Pancreas (tissue), 10 donors: Measurements from ENCODE around the gene CNGA2. TPM values are rescaled to one million over a fixed set of nuclear protein-coding genes. Genes with fewer than 3 reads are reported as not detected.
A peak's percentile ranks its signal among the peaks of the same experiment; 100 is the strongest.

Source experiments
- ATAC-seq, 4 donors: fragments of 200-7000 bp; cut with Tn5 transposase; one replicate each; pipeline versions ENCODE4 v1.8.0 to v1.9.1; 2020; ENCODE audit warnings: mild to moderate bottlenecking in 4 of 4, moderate library complexity in 4 of 4
- DNase-seq, 6 donors: peaks; one replicate each; pipeline ENCODE4 v3.0.0-alpha.2; 2020
- FAIRE-seq: peaks from 2 replicates; lab custom pipeline; 2012; peaks lifted over from hg19 to GRCh38; lab: Jason Lieb, UNC
- H3K27ac ChIP-seq, 4 donors: fragments of 200-600 bp; sonication (generic); 1 replicate in 3 of 4; 2 replicates in 1 of 4; pipeline versions ENCODE4 v1.5.0 to v1.8.0; 2020
- H3K27me3 ChIP-seq, 4 donors: fragments of 200-600 bp; one replicate each; pipeline ENCODE4 v1.8.0; 2021
- H3K36me3 ChIP-seq, 3 donors: fragments of 200-600 bp; sonication (generic) in 1 of 3; one replicate each; pipeline versions ENCODE4 v1.5.0 to v1.8.0; 2020 to 2021
- H3K4me1 ChIP-seq, 3 donors: fragments of 200-600 bp; one replicate each; pipeline ENCODE4 v1.8.0; 2021
- H3K4me3 ChIP-seq, 4 donors: fragments of 200-600 bp; sonication (generic) in 2 of 4; one replicate each; pipeline versions ENCODE4 v1.5.0 to v1.8.0; 2020 to 2021
- H3K9me3 ChIP-seq, 4 donors: fragments of 200-600 bp; one replicate each; pipeline ENCODE4 v1.8.0; 2021
- CTCF ChIP-seq, 4 donors: fragments of 200-600 bp; sonication (generic) in 3 of 4; IDR thresholded peaks; one replicate each; pipeline versions ENCODE4 v1.5.0 to v1.8.0; 2021; ENCODE audit warnings: antibody characterized with exemption in 4 of 4
- WGBS, 2 donors: extraction: QIAGEN DNeasy Blood & Tissue Kit; methylation state at CpG; one replicate each; pipeline ENCODE4 v1.1.7; 2013; 5-methylcytosine and 5-hydroxymethylcytosine counted together
- intact Hi-C, 3 donors: fragments of 100-400 bp; cut with DNase I; formaldehyde crosslinking; loops; one replicate each; pipeline versions ENCODE4 v1.11.1 to v1.14.2; 2022
- polyA plus RNA-seq, 2 donors: library from polyadenylated mRNA; stranded (reverse); fragments of 200-250 nt; gene quantifications; one replicate each; pipeline ENCODE4 v1.2.3, GENCODE V29; 2013
- total RNA-seq, 6 donors: library from RNA; stranded (reverse); fragmentation: NEBNext Ultra II Directional in 4 of 6; extraction: Animal tissue kit (Norgen Biotek cat#: 25700) in 4 of 6; gene quantifications; one replicate each; pipeline versions ENCODE4 v1.2.1 to v1.2.4, GENCODE V29; 2021 to 2023
- donor health status: healthy with polysubstance abuse.
- donor health status: DM: no; HTN: no; CAD: no; lungs with moderate emphysema.
- donor health status: DM: no; HTN: no; CAD: no.
- donor health status: control.
- donor health status: control.
- donor health status: Bipolar disorder and iron deficiency.
- donor health status: DM: yes; HTN: yes; CAD: no.
- donor health status: DM: no; HTN: no; CAD: no.
- donor health status: DM: no; HTN: no; CAD: no.
- donor health status: DM: yes; HTN: yes; CAD: no.

Gene CNGA2
- total and polyA plus RNA-seq, 8 donors, result not detected

DNA sequence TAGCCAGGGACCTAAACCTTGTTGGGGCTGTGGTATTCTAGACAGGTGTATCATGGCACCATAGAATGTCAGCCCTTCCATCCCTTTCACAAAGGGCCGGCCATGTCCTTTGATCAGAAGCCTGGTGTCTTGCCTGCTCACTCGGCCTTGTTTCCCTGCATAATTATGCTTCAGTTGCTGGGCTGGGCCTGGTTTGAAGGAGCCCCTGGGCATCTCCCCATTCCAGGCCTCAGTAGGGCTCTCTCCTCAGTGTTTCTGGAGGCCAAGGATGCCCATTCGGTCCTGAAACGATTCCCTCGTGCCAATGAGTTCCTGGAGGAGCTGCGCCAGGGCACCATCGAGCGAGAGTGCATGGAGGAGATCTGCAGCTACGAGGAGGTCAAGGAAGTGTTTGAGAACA, 34.8 kb upstream of the CNGA2 start:
- ATAC-seq (no peak), DNase-seq (no peak), FAIRE-seq (no peak)
- Histone ChIP-seq H3K36me3 (no peaks in the 10 kb centered on the region), H3K27me3 (no peaks in the 10 kb centered on the region), H3K4me1 (no peaks in the 10 kb centered on the region), H3K4me3 (no peak overlapping the region), H3K27ac (no peak overlapping the region), H3K9me3 (no peaks in the 10 kb centered on the region)
- TF ChIP-seq CTCF (IDR thresholded peaks at IDR 0.05), result no peak
- 79 to 83% methylated on average over 9 of the region's 9 CpGs for WGBS, 2 donors
- intact Hi-C loops, result no loop called here

GRCh38 chrX:151700581-151700980, 34.0 kb upstream of the CNGA2 start:
- 79 to 87% methylated on average over 15 to 16 of the region's 16 CpGs for WGBS, 2 donors
- intact Hi-C loops, result no loop called here
- no peak for ATAC-seq
- no peaks in the 10 kb centered on the region for H3K9me3 ChIP-seq
- no peak overlapping the region for H3K4me3 ChIP-seq
- H3K27ac ChIP-seq, result no peak overlapping the region
- no peaks in the 10 kb centered on the region for H3K36me3 ChIP-seq
- FAIRE-seq, result no peak
- H3K4me1 ChIP-seq, result no peaks in the 10 kb centered on the region
- DNase-seq, result no peak
- TF ChIP-seq CTCF (IDR thresholded peaks at IDR 0.05), result no peak
- no peaks in the 10 kb centered on the region for H3K27me3 ChIP-seq

DNA sequence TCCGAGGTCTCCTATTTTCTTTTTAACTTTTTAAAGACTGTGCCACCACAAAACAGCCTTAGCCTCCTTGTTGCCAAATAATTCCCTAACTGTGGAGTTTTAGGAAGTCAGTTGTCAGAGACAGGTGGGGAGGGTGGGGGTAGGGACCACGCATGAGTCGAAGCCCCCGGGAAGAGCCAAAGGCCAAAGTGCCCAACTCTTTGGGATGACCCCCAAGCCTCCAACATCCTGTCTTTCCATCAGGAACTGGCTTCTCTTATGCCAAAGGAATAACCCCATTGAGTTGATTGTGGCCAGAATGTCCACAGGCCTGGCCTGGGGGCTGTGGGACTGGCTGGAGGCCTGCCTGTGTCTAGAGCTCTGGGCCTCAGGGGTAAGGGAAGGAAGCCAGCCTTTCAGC, 33.5 kb upstream of the CNGA2 start:
- FAIRE-seq (no peak), ATAC-seq (no peak), DNase-seq (no peak)
- H3K9me3 ChIP-seq, result no peaks in the 10 kb centered on the region
- no peak overlapping the region for H3K27ac ChIP-seq
- intact Hi-C loops, result no loop called here
- no peaks in the 10 kb centered on the region for H3K36me3 ChIP-seq
- no peaks in the 10 kb centered on the region for H3K4me1 ChIP-seq
- no peak overlapping the region for H3K4me3 ChIP-seq
- no peak for TF ChIP-seq CTCF (IDR thresholded peaks at IDR 0.05)
- WGBS, 2 donors, result 90 to 97% methylated on average over 4 of the region's 4 CpGs
- no peaks in the 10 kb centered on the region for H3K27me3 ChIP-seq

DNA sequence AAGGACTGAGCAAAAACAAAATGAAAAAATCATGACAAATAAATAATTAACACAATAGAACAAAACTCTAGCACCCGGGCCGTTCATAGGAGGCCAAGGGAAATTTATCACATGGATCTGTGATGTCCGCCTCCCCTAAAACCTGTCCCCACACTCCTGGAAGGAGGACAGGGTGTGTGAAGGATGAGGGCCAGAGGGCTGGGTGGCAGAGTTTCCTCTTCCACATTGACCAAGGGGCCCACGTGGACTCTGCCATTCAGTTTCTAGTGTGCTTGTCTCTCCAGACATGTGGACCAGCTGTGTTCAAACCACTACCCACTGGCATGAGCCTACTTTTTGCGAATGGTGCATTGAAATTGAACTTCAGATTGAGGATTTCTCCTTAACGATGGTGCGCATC, 33.0 kb upstream of the CNGA2 start:
- H3K4me1 ChIP-seq, result no peaks in the 10 kb centered on the region
- no peaks in the 10 kb centered on the region for H3K36me3 ChIP-seq
- no peak for TF ChIP-seq CTCF (IDR thresholded peaks at IDR 0.05)
- H3K9me3 ChIP-seq, result no peaks in the 10 kb centered on the region
- H3K27me3 ChIP-seq, result no peaks in the 10 kb centered on the region
- no peak for FAIRE-seq
- DNase-seq, result no peak
- ATAC-seq, result no peak
- H3K4me3 ChIP-seq, result no peak overlapping the region
- intact Hi-C loops, result no loop called here
- WGBS, 2 donors, result 80 to 91% methylated on average over 7 of the region's 7 CpGs
- no peak overlapping the region for H3K27ac ChIP-seq

- TF ChIP-seq CTCF (IDR thresholded peaks at IDR 0.05), result no peak
- FAIRE-seq (no peak), ATAC-seq (peak in 1 of 4 donors; percentile 17), DNase-seq (no peak)
- intact Hi-C loops, result no loop called here
- WGBS, 2 donors, result 79 to 95% methylated on average over 9 of the region's 9 CpGs
- Histone ChIP-seq H3K27me3 (no peaks in the 10 kb centered on the region), H3K4me1 (no peaks in the 10 kb centered on the region), H3K36me3 (no peaks in the 10 kb centered on the region), H3K4me3 (no peak overlapping the region), H3K9me3 (no peaks in the 10 kb centered on the region), H3K27ac (no peak overlapping the region)
Observed at GRCh38 chrX:151702026-151702714, 32.4 kb upstream of the CNGA2 start.
